NK-92 (cell line): Measurements from ENCODE around the gene TOR1AIP2.

ENCODE experiments used
- DNase-seq: peaks from one replicate; lab custom pipeline; 2025; ENCODE audit not compliant: unreplicated experiment; lab: John Stamatoyannopoulos, UW

Gene TOR1AIP2

GRCh38 chr1:179877586-179878265, at the start of gene TOR1AIP2:
Gene TOR1AIP2 (minus strand): TSS chr1:179877803. CDS start chr1:179852665, 25,138 bp downstream.
- no peak for DNase-seq

GRCh38 chr1:179926850-179927205, 49.2 kb upstream of the TOR1AIP2 start:
- no peak for DNase-seq

GRCh38 chr1:179925922-179926849, 48.6 kb upstream of the TOR1AIP2 start:
- no peak for DNase-seq

- DNase-seq = no peak
These were observed 47.7 kb upstream of the TOR1AIP2 start for GRCh38 chr1:179925302-179925701.

GRCh38 chr1:179924268-179924667, 46.7 kb upstream of the TOR1AIP2 start:
- no peak for DNase-seq

GRCh38 chr1:179923029-179923428, 45.4 kb upstream of the TOR1AIP2 start:
- DNase-seq = no peak

GRCh38 chr1:179921981-179922872, 44.6 kb upstream of the TOR1AIP2 start:
- no peak for DNase-seq

- DNase-seq = no peak
These were observed 43.9 kb upstream of the TOR1AIP2 start for GRCh38 chr1:179921472-179921871.

- no peak for DNase-seq
These were observed 40.2 kb upstream of the TOR1AIP2 start for GRCh38 chr1:179917601-179918429.

GRCh38 chr1:179911812-179912211, 34.2 kb upstream of the TOR1AIP2 start:
- no peak for DNase-seq

- DNase-seq = no peak
These were observed 33.3 kb upstream of the TOR1AIP2 start for GRCh38 chr1:179910934-179911333.

- DNase-seq = no peak
These were observed 12.0 kb upstream of the TOR1AIP2 start for GRCh38 chr1:179889589-179889988.

- no peak for DNase-seq
These were observed 10.5 kb upstream of the TOR1AIP2 start for GRCh38 chr1:179888071-179888470.

- no peak for DNase-seq
These were observed 6.1 kb upstream of the TOR1AIP2 start for GRCh38 chr1:179883745-179884138.

GRCh38 chr1:179883040-179883744, 5.6 kb upstream of the TOR1AIP2 start:
- DNase-seq = no peak

- peak; percentile 89 for DNase-seq
These were observed 4.8 kb upstream of the TOR1AIP2 start, which contains the start of gene TOR1AIP1 for GRCh38 chr1:179882253-179883039. Gene TOR1AIP1 (plus strand): TSS chr1:179882285. CDS start chr1:179882503, 218 bp downstream.

- no peak for DNase-seq
These were observed 4.1 kb upstream of the TOR1AIP2 start for GRCh38 chr1:179881642-179882252.

- DNase-seq = no peak
These were observed 2.2 kb upstream of the TOR1AIP2 start for GRCh38 chr1:179879797-179880196.
